SU-DHL-6 (cell line): ENCODE results near the gene ACRV1.

ENCODE experiments used
- EZH2phosphoT487 ChIP-seq: fragments of 200-600 bp; sonication (generic), shearing (Covaris generic); conservative IDR thresholded peaks from 2 replicates; pipeline ENCODE4 v1.6.1; 2018; ENCODE audit warnings: mild to moderate bottlenecking, antibody characterized with exemption, low read length, moderate library complexity, mixed read lengths
- TF ChIP-seq, protein P1 (sequence below): fragments of 200-600 bp; sonication (generic); IDR thresholded peaks from one replicate; pipeline ENCODE4 v1.5.1; 2017; ENCODE audit warnings: antibody characterized with exemption, mild to moderate bottlenecking, low read length, moderate library complexity; ENCODE audit not compliant: insufficient read depth, poor library complexity, severe bottlenecking

DNA sequence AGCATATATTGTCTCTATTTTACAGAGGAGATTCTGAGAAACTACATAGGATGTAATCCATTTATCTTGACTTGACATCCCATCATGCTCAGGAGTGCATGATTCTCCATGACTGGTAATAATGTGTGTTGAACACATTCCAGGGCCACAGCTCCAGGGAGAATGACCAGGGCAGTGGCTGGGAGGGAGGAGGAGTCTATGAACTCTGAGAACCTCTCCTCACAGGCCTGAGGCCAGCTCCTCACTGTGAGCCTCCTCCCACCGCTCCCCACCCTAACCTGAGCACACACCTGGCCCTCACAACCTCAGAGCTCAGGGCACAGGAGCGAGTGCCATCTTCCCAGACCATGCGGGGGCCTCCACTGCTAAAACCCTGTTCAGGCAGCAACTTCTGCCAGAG lies 8.0 kb upstream of the ACRV1 start:
- TF ChIP-seq, protein P1, sequence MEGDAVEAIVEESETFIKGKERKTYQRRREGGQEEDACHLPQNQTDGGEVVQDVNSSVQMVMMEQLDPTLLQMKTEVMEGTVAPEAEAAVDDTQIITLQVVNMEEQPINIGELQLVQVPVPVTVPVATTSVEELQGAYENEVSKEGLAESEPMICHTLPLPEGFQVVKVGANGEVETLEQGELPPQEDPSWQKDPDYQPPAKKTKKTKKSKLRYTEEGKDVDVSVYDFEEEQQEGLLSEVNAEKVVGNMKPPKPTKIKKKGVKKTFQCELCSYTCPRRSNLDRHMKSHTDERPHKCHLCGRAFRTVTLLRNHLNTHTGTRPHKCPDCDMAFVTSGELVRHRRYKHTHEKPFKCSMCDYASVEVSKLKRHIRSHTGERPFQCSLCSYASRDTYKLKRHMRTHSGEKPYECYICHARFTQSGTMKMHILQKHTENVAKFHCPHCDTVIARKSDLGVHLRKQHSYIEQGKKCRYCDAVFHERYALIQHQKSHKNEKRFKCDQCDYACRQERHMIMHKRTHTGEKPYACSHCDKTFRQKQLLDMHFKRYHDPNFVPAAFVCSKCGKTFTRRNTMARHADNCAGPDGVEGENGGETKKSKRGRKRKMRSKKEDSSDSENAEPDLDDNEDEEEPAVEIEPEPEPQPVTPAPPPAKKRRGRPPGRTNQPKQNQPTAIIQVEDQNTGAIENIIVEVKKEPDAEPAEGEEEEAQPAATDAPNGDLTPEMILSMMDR: no peak
- no peak for TF ChIP-seq EZH2phosphoT487
